Thymus (tissue), 2 donors: Measurements from ENCODE around the gene CASP1. TPM values are rescaled to one million over a fixed set of nuclear protein-coding genes. Genes with fewer than 3 reads are reported as not detected.

Experiments
- polyA plus RNA-seq: library from polyadenylated mRNA; stranded (reverse); fragments of 200-250 nt; gene quantifications from one replicate; pipeline ENCODE4 v1.2.3, GENCODE V29; 2013
- total RNA-seq: library from RNA; stranded (reverse); fragments of 120-200 nt; gene quantifications from one replicate; pipeline ENCODE4 v1.2.4, GENCODE V29; 2013
- donor health status: healthy.

Gene CASP1
- total and polyA plus RNA-seq, 2 donors = 30.9 to 40.4 TPM

Other genes starting within 250 kb of the CASP1 start
- gene CASP12, start 136.7 kb downstream of the CASP1 start, total RNA-seq = 0.05 TPM
- gene CASP12, start 136.7 kb downstream of the CASP1 start, polyA plus RNA-seq = 0.18 TPM
- 82.6 TPM for gene CASP4, start 66.6 kb downstream of the CASP1 start, total RNA-seq
- 95.6 TPM for gene CASP4, start 66.6 kb downstream of the CASP1 start, polyA plus RNA-seq
- 0.33 TPM for gene CASP5, start 12.0 kb downstream of the CASP1 start, total RNA-seq
- 0.55 TPM for gene CASP5, start 12.0 kb downstream of the CASP1 start, polyA plus RNA-seq
- 33.9 TPM for gene CARD16, start 10.2 kb upstream of the CASP1 start, total RNA-seq
- 75.7 TPM for gene CARD16, start 10.2 kb upstream of the CASP1 start, polyA plus RNA-seq
- gene CARD18, start 104.6 kb upstream of the CASP1 start, total RNA-seq = 0.28 TPM
- gene CARD18, start 104.6 kb upstream of the CASP1 start, polyA plus RNA-seq = 13.9 TPM